Adrenal gland (tissue), 12 donors: ENCODE results near the gene SHC4. TPM values are rescaled to one million over a fixed set of nuclear protein-coding genes. Genes with fewer than 3 reads are reported as not detected.
A peak's percentile ranks its signal among the peaks of the same experiment; 100 is the strongest.

Source experiments
- DNase-seq, 7 donors: peaks; one replicate each; pipeline ENCODE4 v3.0.0-alpha.2; 2019 to 2020
- H3K27ac ChIP-seq, 5 donors: fragments of 200-600 bp; sonication (generic) in 4 of 5; 1 replicate in 3 of 5; 2 replicates in 2 of 5; pipeline versions ENCODE4 v1.5.1 to v1.8.0; 2016 to 2020; ENCODE audit warnings: mild to moderate bottlenecking in 1 of 5
- H3K27me3 ChIP-seq: fragments of 200-600 bp; 2 replicates; pipeline ENCODE4 v1.8.0; 2021
- H3K36me3 ChIP-seq, 2 donors: fragments of 200-600 bp; replicated peaks in 1 of 2; 1 replicate in 1 of 2; 2 replicates in 1 of 2; pipeline versions ENCODE4 v1.5.1 to v1.8.0; 2018 to 2022
- H3K4me1 ChIP-seq, 2 donors: fragments of 200-600 bp; replicated peaks in 1 of 2; 1 replicate in 1 of 2; 2 replicates in 1 of 2; pipeline versions ENCODE4 v1.5.1 to v1.8.0; 2018 to 2021
- H3K4me3 ChIP-seq, 4 donors: fragments of 200-600 bp; sonication (generic) in 3 of 4; one replicate each; pipeline ENCODE4 v1.5.1; 2016 to 2018
- H3K9me3 ChIP-seq, 3 donors: fragments of 200-600 bp; sonication (generic) in 1 of 3; replicated peaks in 1 of 3; 1 replicate in 2 of 3; 2 replicates in 1 of 3; pipeline versions ENCODE4 v1.5.1 to v1.8.0; 2016 to 2021
- POLR2A ChIP-seq, 2 donors: fragments of 450-650 bp; IDR thresholded peaks; one replicate each; pipeline ENCODE4 v1.6.1; 2017; ENCODE audit warnings: antibody characterized with exemption in 2 of 2, mild to moderate bottlenecking in 2 of 2, moderate library complexity in 1 of 2
- WGBS, 4 donors: extraction: QIAGEN DNeasy Blood & Tissue Kit in 2 of 4; methylation state at CpG; one replicate each; pipeline versions ENCODE4 v1.1.5 to v1.1.7; 2013 to 2017; 5-methylcytosine and 5-hydroxymethylcytosine counted together
- intact Hi-C, 2 donors: fragments of 100-400 bp; cut with DNase I; formaldehyde crosslinking; loops; one replicate each; pipeline versions ENCODE4 v1.14.1 to v1.15.0; 2022 to 2023
- polyA plus RNA-seq, 3 donors: library from polyadenylated mRNA; stranded (reverse); fragments of 200-250 nt in 2 of 3; fragments of 350-450 nt in 1 of 3; fragmentation: Illumina TruSeq in 1 of 3; extraction: RNeasy Lipid Tissue Mini Kit (QIAGEN cat#74804) in 1 of 3; gene quantifications; one replicate each; pipeline ENCODE4 v1.2.3, GENCODE V29; 2013 to 2014
- total RNA-seq, 9 donors: library from RNA; depleted of rRNA in 4 of 9; stranded (reverse); fragments of >200 nt in 4 of 9; fragments of 120-200 nt in 1 of 9; fragmentation: NEBNext Ultra II Directional in 1 of 9; extraction: Animal tissue kit (Norgen Biotek cat#: 25700) in 1 of 9; gene quantifications; one replicate each; pipeline versions ENCODE4 v1.1.0 to v1.2.4, GENCODE V29; 2013 to 2023
- TF ChIP-seq, protein P1 (sequence below), 6 experiments: fragments of 450-650 bp in 4 of 6; fragments of 200-600 bp in 2 of 6; sonication (generic) in 1 of 6; IDR thresholded peaks; 1 replicate in 5 of 6; 2 replicates in 1 of 6; pipeline versions ENCODE4 v1.5.1 to v1.8.0; 2016 to 2021; ENCODE audit warnings: antibody characterized with exemption in 6 of 6, mild to moderate bottlenecking in 2 of 6, moderate library complexity in 1 of 6
- donor health status: healthy with polysubstance abuse.
- donor health status: Bipolar disorder and iron deficiency.
- donor health status: DM: yes; HTN: yes; CAD: no.
- donor health status: DM: no; HTN: no; CAD: no.
- donor health status: DM: no; HTN: no; CAD: no.
- donor health status: DM: yes; HTN: yes; CAD: no.

SHC4 gene
- total and polyA plus RNA-seq, 12 donors: 0.40 to 1.8 (median 0.99) TPM

DNA sequence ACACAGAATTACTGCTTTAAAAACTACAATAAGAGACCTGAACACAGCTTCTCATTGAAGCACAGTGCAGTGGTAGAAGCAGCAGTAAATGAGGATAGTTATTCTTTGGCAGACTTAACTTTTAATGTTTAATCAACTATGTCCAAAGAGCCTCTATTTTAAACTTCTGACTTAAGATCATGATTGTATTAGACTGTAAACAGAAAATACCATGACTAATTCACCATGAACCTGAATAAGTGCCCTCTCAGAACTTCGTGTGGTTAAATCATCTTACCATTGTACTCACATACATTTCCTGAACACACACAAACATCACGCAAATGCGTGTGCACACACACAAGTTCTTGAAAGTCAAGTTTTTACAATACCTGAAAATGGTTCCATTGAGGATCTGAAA lies 166.8 kb downstream of the SHC4 start:
- Histone ChIP-seq H3K27me3 (no peaks in the 10 kb centered on the region), H3K36me3 (no peaks in the 10 kb centered on the region), H3K4me3 (no peak overlapping the region), H3K9me3 (peaks cover 0 to 8% (median 0%) of the 10 kb centered on the region in 3 donors), H3K27ac (no peak overlapping the region), H3K4me1 (peaks cover 0 to 19% of the 10 kb centered on the region in 2 donors)
- 75 to 88% (median 83%) methylated on average over 3 of the region's 3 CpGs for WGBS, 4 donors
- intact Hi-C loops: no loop called here
- TF ChIP-seq, protein P1, sequence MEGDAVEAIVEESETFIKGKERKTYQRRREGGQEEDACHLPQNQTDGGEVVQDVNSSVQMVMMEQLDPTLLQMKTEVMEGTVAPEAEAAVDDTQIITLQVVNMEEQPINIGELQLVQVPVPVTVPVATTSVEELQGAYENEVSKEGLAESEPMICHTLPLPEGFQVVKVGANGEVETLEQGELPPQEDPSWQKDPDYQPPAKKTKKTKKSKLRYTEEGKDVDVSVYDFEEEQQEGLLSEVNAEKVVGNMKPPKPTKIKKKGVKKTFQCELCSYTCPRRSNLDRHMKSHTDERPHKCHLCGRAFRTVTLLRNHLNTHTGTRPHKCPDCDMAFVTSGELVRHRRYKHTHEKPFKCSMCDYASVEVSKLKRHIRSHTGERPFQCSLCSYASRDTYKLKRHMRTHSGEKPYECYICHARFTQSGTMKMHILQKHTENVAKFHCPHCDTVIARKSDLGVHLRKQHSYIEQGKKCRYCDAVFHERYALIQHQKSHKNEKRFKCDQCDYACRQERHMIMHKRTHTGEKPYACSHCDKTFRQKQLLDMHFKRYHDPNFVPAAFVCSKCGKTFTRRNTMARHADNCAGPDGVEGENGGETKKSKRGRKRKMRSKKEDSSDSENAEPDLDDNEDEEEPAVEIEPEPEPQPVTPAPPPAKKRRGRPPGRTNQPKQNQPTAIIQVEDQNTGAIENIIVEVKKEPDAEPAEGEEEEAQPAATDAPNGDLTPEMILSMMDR (IDR thresholded peaks at IDR 0.05): no peak
- DNase-seq: no peak

DNA sequence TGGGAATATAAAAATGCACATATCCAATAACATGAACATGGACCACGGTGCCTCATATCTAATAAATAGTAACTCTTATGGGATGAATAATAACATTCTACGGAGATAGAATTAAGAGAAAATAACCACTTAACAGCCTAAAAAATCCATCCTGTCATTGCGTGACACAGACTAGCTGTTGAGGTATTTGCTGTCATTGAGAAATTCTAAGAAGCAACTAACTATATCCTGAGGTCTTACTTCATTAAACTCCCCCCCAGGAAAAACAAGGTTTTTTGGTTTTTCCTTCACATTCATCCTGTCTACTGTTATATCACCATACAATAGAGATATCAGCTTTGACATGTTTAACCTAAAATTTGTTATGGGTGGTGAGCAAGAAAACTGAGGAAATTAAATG lies 167.2 kb downstream of the SHC4 start:
- no peaks in the 10 kb centered on the region for H3K36me3 ChIP-seq
- TF ChIP-seq, protein P1 (IDR thresholded peaks at IDR 0.05): no peak
- no peak for TF ChIP-seq POLR2A (IDR thresholded peaks at IDR 0.05)
- H3K4me3 ChIP-seq: no peak overlapping the region
- H3K9me3 ChIP-seq: peaks cover 0 to 8% (median 0%) of the 10 kb centered on the region in 3 donors
- H3K27ac ChIP-seq: no peak overlapping the region
- H3K4me1 ChIP-seq: peaks cover 0 to 19% of the 10 kb centered on the region in 2 donors
- H3K27me3 ChIP-seq: no peaks in the 10 kb centered on the region
- WGBS, 4 donors: 95 to 100% (median 97%) methylated on average over 3 of the region's 3 CpGs
- intact Hi-C loops: no loop called here
- DNase-seq: no peak

DNA sequence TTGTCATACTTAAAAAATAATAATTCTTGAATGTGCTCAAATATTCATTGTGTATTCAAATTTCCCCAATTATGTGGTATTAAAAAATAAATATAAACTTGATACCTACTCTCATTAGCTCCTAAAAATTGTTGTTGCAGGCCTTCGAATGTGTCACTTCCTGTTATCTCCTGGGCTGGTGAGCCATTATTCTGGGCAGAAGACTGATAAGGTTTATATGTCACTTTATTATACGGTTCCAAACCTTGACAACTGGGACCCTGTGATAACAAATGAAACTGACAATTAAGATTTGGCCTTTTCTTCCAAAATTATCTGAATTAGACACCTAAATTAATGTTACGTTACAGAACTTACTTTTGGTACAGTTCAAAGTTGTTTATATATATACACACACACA lies 167.8 kb downstream of the SHC4 start:
- intact Hi-C loops: no loop called here
- TF ChIP-seq, protein P1 (IDR thresholded peaks at IDR 0.05): no peak
- TF ChIP-seq POLR2A (IDR thresholded peaks at IDR 0.05): no peak
- no peaks in the 10 kb centered on the region for H3K36me3 ChIP-seq
- no peaks in the 10 kb centered on the region for H3K27me3 ChIP-seq
- no peak overlapping the region for H3K4me3 ChIP-seq
- WGBS, 4 donors: 79 to 82% (median 81%) methylated on average over 3 of the region's 3 CpGs
- H3K4me1 ChIP-seq: peaks cover 0 to 17% of the 10 kb centered on the region in 2 donors
- no peak overlapping the region for H3K27ac ChIP-seq
- no peak for DNase-seq
- peaks cover 0 to 8% (median 0%) of the 10 kb centered on the region in 3 donors for H3K9me3 ChIP-seq

DNA sequence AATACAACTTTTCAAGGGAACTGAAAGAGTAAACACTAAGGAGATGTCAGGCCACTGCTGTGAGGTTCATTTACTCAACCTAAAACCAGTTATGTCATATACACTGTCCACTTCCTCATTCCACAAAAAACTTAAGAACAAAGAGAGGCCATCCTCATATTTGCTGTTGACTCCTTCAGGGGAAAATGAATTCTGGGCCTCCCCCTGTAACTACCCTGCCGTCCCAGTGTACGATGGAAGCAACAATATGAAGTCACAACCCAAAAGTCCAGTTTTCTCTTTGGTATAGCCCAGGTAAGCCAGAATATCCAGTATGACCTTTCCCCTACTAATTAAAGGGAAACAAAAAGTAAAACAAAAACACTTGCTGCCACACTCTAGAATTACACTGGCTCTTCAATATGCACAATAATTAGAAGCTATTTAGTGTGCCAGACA lies 169.0 kb downstream of the SHC4 start:
- Histone ChIP-seq H3K9me3 (peaks cover 0 to 8% (median 0%) of the 10 kb centered on the region in 3 donors), H3K27me3 (no peaks in the 10 kb centered on the region), H3K4me1 (peaks cover 0 to 13% of the 10 kb centered on the region in 2 donors), H3K36me3 (no peaks in the 10 kb centered on the region), H3K27ac (peak overlapping the region in 2 of 5 donors; percentile 13 to 48), H3K4me3 (peak overlapping the region in 1 of 4 donors; percentile 16)
- DNase-seq: no peak
- no peak for TF ChIP-seq POLR2A (IDR thresholded peaks at IDR 0.05)
- TF ChIP-seq, protein P1 (IDR thresholded peaks at IDR 0.05): no peak
- WGBS, 4 donors: 79 to 96% (median 79%) methylated on average over 2 of the region's 2 CpGs
- intact Hi-C loops: no loop called here
